Measurements from ENCODE around the gene GOSR2.

The GOSR2 gene

GRCh38 chr17:46958041-46958591 lies 35.2 kb downstream of the GOSR2 start:
- FAIRE-seq (no peak), DNase-seq (ENCODE audit: insufficient read length, low spot score) (no peak)

GRCh38 chr17:46960152-46960551 lies 37.2 kb downstream of the GOSR2 start:
- FAIRE-seq (no peak), DNase-seq (ENCODE audit: insufficient read length, low spot score) (no peak)

- no peak for FAIRE-seq
- no peak for DNase-seq (ENCODE audit: insufficient read length, low spot score)
Measured at GRCh38 chr17:46962374-46962790, 39.4 kb downstream of the GOSR2 start.

GRCh38 chr17:46963571-46963970 lies 40.6 kb downstream of the GOSR2 start:
- no peak for FAIRE-seq

GRCh38 chr17:46964315-46965265 lies 41.6 kb downstream of the GOSR2 start:
- DNase-seq (ENCODE audit: insufficient read length, low spot score) (no peak), FAIRE-seq (no peak)

More at GRCh38 chr17:46963571-46963970, 40.6 kb downstream of the GOSR2 start:
- DNase-seq (ENCODE audit: insufficient read length, low spot score): no peak

- FAIRE-seq: no peak
- DNase-seq (ENCODE audit: insufficient read length, low spot score): no peak
Measured at GRCh38 chr17:46968224-46968834, 45.4 kb downstream of the GOSR2 start.

- DNase-seq (ENCODE audit: insufficient read length, low spot score) (no peak), FAIRE-seq (no peak)
Measured at GRCh38 chr17:46968896-46969295, 45.9 kb downstream of the GOSR2 start.

- DNase-seq (ENCODE audit: insufficient read length, low spot score): no peak
- FAIRE-seq: no peak
Measured at GRCh38 chr17:46971647-46972300, 48.8 kb downstream of the GOSR2 start.

GRCh38 chr17:46972346-46972745 lies 49.4 kb downstream of the GOSR2 start:
- DNase-seq (ENCODE audit: insufficient read length, low spot score): no peak
- no peak for FAIRE-seq

GRCh38 chr17:46974086-46974485 lies 51.1 kb downstream of the GOSR2 start:
- no peak for DNase-seq (ENCODE audit: insufficient read length, low spot score)
- no peak for FAIRE-seq

GRCh38 chr17:46975287-46975686 lies 52.3 kb downstream of the GOSR2 start:
- FAIRE-seq (no peak), DNase-seq (ENCODE audit: insufficient read length, low spot score) (no peak)

- DNase-seq (ENCODE audit: insufficient read length, low spot score): no peak
Measured at GRCh38 chr17:46976626-46977270, 53.8 kb downstream of the GOSR2 start.

GRCh38 chr17:46977348-46977747 lies 54.4 kb downstream of the GOSR2 start:
- no peak for DNase-seq (ENCODE audit: insufficient read length, low spot score)

More at GRCh38 chr17:46976626-46977270, 53.8 kb downstream of the GOSR2 start:
- no peak for FAIRE-seq

GRCh38 chr17:46977750-46978488 lies 55.0 kb downstream of the GOSR2 start:
- DNase-seq (ENCODE audit: insufficient read length, low spot score): no peak
- FAIRE-seq: no peak

More at GRCh38 chr17:46977348-46977747, 54.4 kb downstream of the GOSR2 start:
- FAIRE-seq: no peak

- DNase-seq (ENCODE audit: insufficient read length, low spot score) (no peak), FAIRE-seq (no peak)
Measured at GRCh38 chr17:46978489-46979146, 55.7 kb downstream of the GOSR2 start.

- DNase-seq (ENCODE audit: insufficient read length, low spot score): no peak
Measured at GRCh38 chr17:46979147-46979863, 56.3 kb downstream of the GOSR2 start, which contains the start of gene RPRML. Gene RPRML (minus strand): TSS chr17:46979253. CDS start chr17:46979007, 246 bp downstream.

GRCh38 chr17:46982577-46982976 lies 59.6 kb downstream of the GOSR2 start:
- FAIRE-seq (no peak), DNase-seq (ENCODE audit: insufficient read length, low spot score) (no peak)

More at GRCh38 chr17:46979147-46979863, 56.3 kb downstream of the GOSR2 start, which contains the start of gene RPRML:
- no peak for FAIRE-seq

GRCh38 chr17:46983782-46984181 lies 60.8 kb downstream of the GOSR2 start:
- no peak for FAIRE-seq
- no peak for DNase-seq (ENCODE audit: insufficient read length, low spot score)
